NCI-H510A treated with DMSO at 0.1 percent for 48 hours (cell line): ENCODE data around the gene PILRA.
A peak's percentile ranks its signal among the peaks of the same experiment; 100 is the strongest.

Experiments
- DNase-seq: peaks from one replicate; lab custom pipeline; 2025; lab: John Stamatoyannopoulos, UW

The PILRA gene

GRCh38 chr7:100413346-100413745 is 40.1 kb downstream of the PILRA start:
- DNase-seq = no peak

- DNase-seq = no peak
Observed at GRCh38 chr7:100413889-100414288, 40.6 kb downstream of the PILRA start.

GRCh38 chr7:100415448-100415847 is 42.2 kb downstream of the PILRA start:
- DNase-seq = no peak

GRCh38 chr7:100418930-100419659 is 45.8 kb downstream of the PILRA start:
- no peak for DNase-seq

GRCh38 chr7:100419660-100420226 is 46.5 kb downstream of the PILRA start:
- no peak for DNase-seq

- no peak for DNase-seq
Observed at GRCh38 chr7:100423315-100423714, 50.0 kb downstream of the PILRA start.

- DNase-seq = no peak
Observed at GRCh38 chr7:100425347-100425746, 52.1 kb downstream of the PILRA start.

- no peak for DNase-seq
Observed at GRCh38 chr7:100426516-100426915, 53.2 kb downstream of the PILRA start.

- no peak for DNase-seq
Observed at GRCh38 chr7:100427762-100428198, 54.5 kb downstream of the PILRA start.

GRCh38 chr7:100428199-100428966 is 55.1 kb downstream of the PILRA start, which contains the start of gene ZCWPW1:
Gene ZCWPW1, minus strand, starts transcription at chr7:100428703. Its CDS starts 8,054 bp downstream, at chr7:100420649.
- peak; percentile 84 for DNase-seq

GRCh38 chr7:100428967-100429636 is 55.8 kb downstream of the PILRA start:
- DNase-seq = peak; percentile 90

GRCh38 chr7:100429637-100430492 is 56.6 kb downstream of the PILRA start, which contains the start of gene MEPCE:
Gene MEPCE, plus strand, starts transcription at chr7:100429831. Its CDS starts 188 bp downstream, at chr7:100430019.
- DNase-seq = peak; percentile 80

- no peak for DNase-seq
Observed at GRCh38 chr7:100430493-100431285, 57.4 kb downstream of the PILRA start.

GRCh38 chr7:100431286-100431735 is 58.0 kb downstream of the PILRA start:
- no peak for DNase-seq

GRCh38 chr7:100432053-100432452 is 58.8 kb downstream of the PILRA start:
- no peak for DNase-seq

GRCh38 chr7:100432621-100433275 is 59.5 kb downstream of the PILRA start:
- no peak for DNase-seq

GRCh38 chr7:100433276-100433591 is 59.9 kb downstream of the PILRA start:
- no peak for DNase-seq

GRCh38 chr7:100433592-100434296 is 60.5 kb downstream of the PILRA start:
- no peak for DNase-seq
